ENCODE measurements around the gene CDC25A.

DNA sequence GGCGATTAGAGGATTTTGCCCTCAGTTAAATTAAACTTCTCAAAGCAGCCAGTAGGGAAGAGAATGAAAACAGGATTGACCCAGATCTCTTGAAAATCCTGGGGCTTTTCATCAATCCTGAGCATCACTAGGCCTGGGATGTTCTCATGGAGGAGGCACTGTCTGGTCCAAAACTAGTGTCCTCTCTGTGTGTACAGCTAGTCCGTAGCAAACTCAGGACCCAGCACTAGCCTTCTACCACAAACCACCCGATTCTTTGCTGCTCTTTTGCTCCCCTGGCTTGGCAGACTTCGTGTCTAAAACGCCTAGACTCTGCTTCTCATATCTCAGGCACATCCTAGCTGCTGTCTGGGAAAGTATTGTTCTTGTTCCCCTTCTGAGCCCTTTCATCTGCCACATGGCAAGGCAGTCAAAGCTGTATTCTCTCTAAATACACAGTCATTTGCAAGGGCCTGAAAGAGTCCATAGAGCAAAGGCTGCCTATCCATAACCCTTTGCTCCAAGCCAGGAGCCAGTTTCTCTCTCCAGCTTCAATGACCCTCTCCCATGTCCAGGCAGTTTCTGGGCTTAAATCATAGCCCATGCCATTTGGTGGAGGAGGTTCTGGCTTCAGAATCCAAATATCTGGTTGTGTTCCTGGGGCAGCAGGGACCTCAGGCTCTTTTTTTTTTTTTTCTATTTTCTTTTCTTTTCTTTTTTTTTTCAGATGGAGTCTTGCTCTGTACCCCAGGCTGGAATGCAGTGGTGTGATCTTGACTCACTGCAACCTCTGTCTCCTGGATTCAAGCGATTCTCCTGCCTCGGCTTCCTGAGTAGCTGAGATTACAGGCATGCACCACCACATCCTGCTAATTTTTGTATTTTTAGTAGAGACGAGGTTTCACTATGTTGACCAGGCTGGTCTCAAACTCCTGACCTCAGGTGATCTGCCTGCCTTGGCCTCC is 52.4 kb downstream of the CDC25A start:
- TF ChIP-seq TCF4 (CRISPR knock-in tag; IDR thresholded peaks at IDR 0.05; ENCODE audit: borderline replicate concordance), result no peak
- no peak for TF ChIP-seq RARB (CRISPR knock-in tag; IDR thresholded peaks at IDR 0.05)
- TF ChIP-seq PPARA (CRISPR knock-in tag; IDR thresholded peaks at IDR 0.05; ENCODE audit: borderline replicate concordance), result no peak
- no peak for TF ChIP-seq ZFP30 (CRISPR knock-in tag; IDR thresholded peaks at IDR 0.05)
- TF ChIP-seq ZFP3 (CRISPR knock-in tag; IDR thresholded peaks at IDR 0.05), result no peak
- TF ChIP-seq ZC3H10 (CRISPR knock-in tag; IDR thresholded peaks at IDR 0.05), result no peak
- TF ChIP-seq, protein P1, sequence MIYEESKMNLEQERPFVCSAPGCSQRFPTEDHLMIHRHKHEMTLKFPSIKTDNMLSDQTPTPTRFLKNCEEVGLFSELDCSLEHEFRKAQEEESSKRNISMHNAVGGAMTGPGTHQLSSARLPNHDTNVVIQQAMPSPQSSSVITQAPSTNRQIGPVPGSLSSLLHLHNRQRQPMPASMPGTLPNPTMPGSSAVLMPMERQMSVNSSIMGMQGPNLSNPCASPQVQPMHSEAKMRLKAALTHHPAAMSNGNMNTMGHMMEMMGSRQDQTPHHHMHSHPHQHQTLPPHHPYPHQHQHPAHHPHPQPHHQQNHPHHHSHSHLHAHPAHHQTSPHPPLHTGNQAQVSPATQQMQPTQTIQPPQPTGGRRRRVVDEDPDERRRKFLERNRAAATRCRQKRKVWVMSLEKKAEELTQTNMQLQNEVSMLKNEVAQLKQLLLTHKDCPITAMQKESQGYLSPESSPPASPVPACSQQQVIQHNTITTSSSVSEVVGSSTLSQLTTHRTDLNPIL (CRISPR knock-in tag; IDR thresholded peaks at IDR 0.05; ENCODE audit: low read depth), result no peak
- no peak for TF ChIP-seq CSDC2 (CRISPR knock-in tag; IDR thresholded peaks at IDR 0.05)
- TF ChIP-seq, protein P2, sequence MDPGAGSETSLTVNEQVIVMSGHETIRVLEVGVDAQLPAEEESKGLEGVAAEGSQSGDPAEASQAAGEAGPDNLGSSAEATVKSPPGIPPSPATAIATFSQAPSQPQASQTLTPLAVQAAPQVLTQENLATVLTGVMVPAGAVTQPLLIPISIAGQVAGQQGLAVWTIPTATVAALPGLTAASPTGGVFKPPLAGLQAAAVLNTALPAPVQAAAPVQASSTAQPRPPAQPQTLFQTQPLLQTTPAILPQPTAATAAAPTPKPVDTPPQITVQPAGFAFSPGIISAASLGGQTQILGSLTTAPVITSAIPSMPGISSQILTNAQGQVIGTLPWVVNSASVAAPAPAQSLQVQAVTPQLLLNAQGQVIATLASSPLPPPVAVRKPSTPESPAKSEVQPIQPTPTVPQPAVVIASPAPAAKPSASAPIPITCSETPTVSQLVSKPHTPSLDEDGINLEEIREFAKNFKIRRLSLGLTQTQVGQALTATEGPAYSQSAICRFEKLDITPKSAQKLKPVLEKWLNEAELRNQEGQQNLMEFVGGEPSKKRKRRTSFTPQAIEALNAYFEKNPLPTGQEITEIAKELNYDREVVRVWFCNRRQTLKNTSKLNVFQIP (CRISPR knock-in tag; IDR thresholded peaks at IDR 0.05; ENCODE audit: borderline replicate concordance, low read depth), result no peak
- TF ChIP-seq, protein P3, sequence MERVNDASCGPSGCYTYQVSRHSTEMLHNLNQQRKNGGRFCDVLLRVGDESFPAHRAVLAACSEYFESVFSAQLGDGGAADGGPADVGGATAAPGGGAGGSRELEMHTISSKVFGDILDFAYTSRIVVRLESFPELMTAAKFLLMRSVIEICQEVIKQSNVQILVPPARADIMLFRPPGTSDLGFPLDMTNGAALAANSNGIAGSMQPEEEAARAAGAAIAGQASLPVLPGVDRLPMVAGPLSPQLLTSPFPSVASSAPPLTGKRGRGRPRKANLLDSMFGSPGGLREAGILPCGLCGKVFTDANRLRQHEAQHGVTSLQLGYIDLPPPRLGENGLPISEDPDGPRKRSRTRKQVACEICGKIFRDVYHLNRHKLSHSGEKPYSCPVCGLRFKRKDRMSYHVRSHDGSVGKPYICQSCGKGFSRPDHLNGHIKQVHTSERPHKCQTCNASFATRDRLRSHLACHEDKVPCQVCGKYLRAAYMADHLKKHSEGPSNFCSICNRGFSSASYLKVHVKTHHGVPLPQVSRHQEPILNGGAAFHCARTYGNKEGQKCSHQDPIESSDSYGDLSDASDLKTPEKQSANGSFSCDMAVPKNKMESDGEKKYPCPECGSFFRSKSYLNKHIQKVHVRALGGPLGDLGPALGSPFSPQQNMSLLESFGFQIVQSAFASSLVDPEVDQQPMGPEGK (CRISPR knock-in tag; IDR thresholded peaks at IDR 0.05; ENCODE audit: borderline replicate concordance), result no peak

Data from SK-N-SH treated with all-trans-retinoic acid at 6 μM for 48 hours (cell line).